ENCODE measurements around the gene WSCD1.

The WSCD1 gene

GRCh38 chr17:6057562-6057961 is 12.6 kb upstream of the WSCD1 start:
- peaks cover 0 to 6% (median 0%) of the 10 kb centered on the region in 3 experiments for H3K27me3 ChIP-seq (ENCODE audit: control insufficient read depth in 3 of 3, insufficient read depth in 3 of 3, low read depth in 1 of 3, low read length in 3 of 3)
- no peaks in the 10 kb centered on the region for H3K9me3 ChIP-seq (replicated peaks in 1 of 2; ENCODE audit: control insufficient read depth in 2 of 2, insufficient read depth in 1 of 2, low read depth in 1 of 2, low read length in 2 of 2)
- no peak overlapping the region for H3K4me2 ChIP-seq (ENCODE audit: insufficient read depth, low read length, poor library complexity, severe bottlenecking)
- H2AK5ac ChIP-seq (ENCODE audit: low read depth, low read length) = peak overlapping the region; percentile 16
- H2BK15ac ChIP-seq (ENCODE audit: low read length) = no peak overlapping the region
- DNase-seq (ENCODE audit: low spot score) = no peak
- no peak overlapping the region for H3K23ac ChIP-seq (ENCODE audit: low read depth, low read length, poor library complexity)
- H3K4me1 ChIP-seq (ENCODE audit: control insufficient read depth in 2 of 2, insufficient read depth in 1 of 2, low read depth in 1 of 2, low read length in 2 of 2) = peaks cover 5 to 10% of the 10 kb centered on the region in 2 donors
- H2BK5ac ChIP-seq (ENCODE audit: low read length) = no peak overlapping the region
- no peak overlapping the region for H2BK120ac ChIP-seq (ENCODE audit: low read depth, low read length)
- no peak overlapping the region for H4K8ac ChIP-seq (ENCODE audit: low read depth, low read length)
- WGBS, 2 donors (ENCODE audit: extremely low coverage in 2 of 2, insufficient read length in 2 of 2, insufficient replicate concordance in 1 of 2) = no CpG with 5 or more reads among the region's 8 CpGs
- H4K91ac ChIP-seq (ENCODE audit: low read depth, low read length, poor library complexity) = no peak overlapping the region
- H2AFZ ChIP-seq (ENCODE audit: low read length) = no peak overlapping the region
- no peak overlapping the region for H3K9ac ChIP-seq (ENCODE audit: low read depth, low read length, poor library complexity)
- no peak overlapping the region for H2BK12ac ChIP-seq (ENCODE audit: low read length)
- no peaks in the 10 kb centered on the region for H3K79me1 ChIP-seq (ENCODE audit: low read depth, low read length)
- H3K18ac ChIP-seq (ENCODE audit: low read length) = no peak overlapping the region
- peak overlapping the region; percentile 48 for H3K14ac ChIP-seq (ENCODE audit: low read length)
- H3K27ac ChIP-seq (replicated peaks; ENCODE audit: low read length) = no peak overlapping the region
- no peak overlapping the region for H3K4ac ChIP-seq (ENCODE audit: low read length)
- peak overlapping the region in 1 of 2 donors; percentile 37 for H3K4me3 ChIP-seq (ENCODE audit: low read length in 2 of 2)
- H3K36me3 ChIP-seq (replicated peaks in 1 of 2; ENCODE audit: control insufficient read depth in 2 of 2, insufficient read depth in 2 of 2, low read length in 2 of 2) = no peaks in the 10 kb centered on the region

GRCh38 chr17:6059406-6059805 is 10.8 kb upstream of the WSCD1 start:
- Histone ChIP-seq H2BK5ac (ENCODE audit: low read length) (no peak overlapping the region), H4K91ac (ENCODE audit: low read depth, low read length, poor library complexity) (no peak overlapping the region), H2AFZ (ENCODE audit: low read length) (no peak overlapping the region), H3K14ac (ENCODE audit: low read length) (peak overlapping the region; percentile 28), H3K4me3 (ENCODE audit: low read length in 2 of 2) (no peak overlapping the region), H4K8ac (ENCODE audit: low read depth, low read length) (no peak overlapping the region), H3K4me2 (ENCODE audit: insufficient read depth, low read length, poor library complexity, severe bottlenecking) (no peak overlapping the region), H3K79me1 (ENCODE audit: low read depth, low read length) (no peaks in the 10 kb centered on the region), H3K9me3 (replicated peaks in 1 of 2; ENCODE audit: control insufficient read depth in 2 of 2, insufficient read depth in 1 of 2, low read depth in 1 of 2, low read length in 2 of 2) (no peaks in the 10 kb centered on the region), H2AK5ac (ENCODE audit: low read depth, low read length) (peak overlapping the region; percentile 40), H3K18ac (ENCODE audit: low read length) (peak overlapping the region; percentile 35), H3K27me3 (ENCODE audit: control insufficient read depth in 3 of 3, insufficient read depth in 3 of 3, low read depth in 1 of 3, low read length in 3 of 3) (no peaks in the 10 kb centered on the region), H3K36me3 (replicated peaks in 1 of 2; ENCODE audit: control insufficient read depth in 2 of 2, insufficient read depth in 2 of 2, low read length in 2 of 2) (no peaks in the 10 kb centered on the region), H3K27ac (replicated peaks; ENCODE audit: low read length) (no peak overlapping the region), H3K4me1 (ENCODE audit: control insufficient read depth in 2 of 2, insufficient read depth in 1 of 2, low read depth in 1 of 2, low read length in 2 of 2) (peaks cover 4 to 10% of the 10 kb centered on the region in 2 donors), H3K4ac (ENCODE audit: low read length) (no peak overlapping the region), H3K23ac (ENCODE audit: low read depth, low read length, poor library complexity) (peak overlapping the region; percentile 5), H2BK15ac (ENCODE audit: low read length) (no peak overlapping the region), H2BK120ac (ENCODE audit: low read depth, low read length) (no peak overlapping the region), H3K9ac (ENCODE audit: low read depth, low read length, poor library complexity) (no peak overlapping the region), H2BK12ac (ENCODE audit: low read length) (no peak overlapping the region)
- no peak for DNase-seq (ENCODE audit: low spot score)
- WGBS, 2 donors (ENCODE audit: extremely low coverage in 2 of 2, insufficient read length in 2 of 2, insufficient replicate concordance in 1 of 2) = no CpG with 5 or more reads among the region's 8 CpGs

GRCh38 chr17:6061290-6061689 is 8.9 kb upstream of the WSCD1 start:
- no peaks in the 10 kb centered on the region for H3K36me3 ChIP-seq (replicated peaks in 1 of 2; ENCODE audit: control insufficient read depth in 2 of 2, insufficient read depth in 2 of 2, low read length in 2 of 2)
- peaks cover 0 to 11% (median 0%) of the 10 kb centered on the region in 3 experiments for H3K27me3 ChIP-seq (ENCODE audit: control insufficient read depth in 3 of 3, insufficient read depth in 3 of 3, low read depth in 1 of 3, low read length in 3 of 3)
- no peaks in the 10 kb centered on the region for H3K79me1 ChIP-seq (ENCODE audit: low read depth, low read length)
- H4K8ac ChIP-seq (ENCODE audit: low read depth, low read length) = no peak overlapping the region
- no peak overlapping the region for H3K27ac ChIP-seq (replicated peaks; ENCODE audit: low read length)
- H3K14ac ChIP-seq (ENCODE audit: low read length) = no peak overlapping the region
- no peak overlapping the region for H2BK5ac ChIP-seq (ENCODE audit: low read length)
- H3K4ac ChIP-seq (ENCODE audit: low read length) = no peak overlapping the region
- no peak overlapping the region for H3K23ac ChIP-seq (ENCODE audit: low read depth, low read length, poor library complexity)
- H4K91ac ChIP-seq (ENCODE audit: low read depth, low read length, poor library complexity) = no peak overlapping the region
- H2AFZ ChIP-seq (ENCODE audit: low read length) = no peak overlapping the region
- no CpG with 5 or more reads among the region's 5 CpGs for WGBS, 2 donors (ENCODE audit: extremely low coverage in 2 of 2, insufficient read length in 2 of 2, insufficient replicate concordance in 1 of 2)
- no peak overlapping the region for H3K4me2 ChIP-seq (ENCODE audit: insufficient read depth, low read length, poor library complexity, severe bottlenecking)
- no peak for DNase-seq (ENCODE audit: low spot score)
- no peak overlapping the region for H2AK5ac ChIP-seq (ENCODE audit: low read depth, low read length)
- H3K4me1 ChIP-seq (ENCODE audit: control insufficient read depth in 2 of 2, insufficient read depth in 1 of 2, low read depth in 1 of 2, low read length in 2 of 2) = peaks cover 1 to 10% of the 10 kb centered on the region in 2 donors
- H2BK12ac ChIP-seq (ENCODE audit: low read length) = no peak overlapping the region
- H2BK120ac ChIP-seq (ENCODE audit: low read depth, low read length) = no peak overlapping the region
- no peak overlapping the region for H3K9ac ChIP-seq (ENCODE audit: low read depth, low read length, poor library complexity)
- H3K18ac ChIP-seq (ENCODE audit: low read length) = no peak overlapping the region
- H2BK15ac ChIP-seq (ENCODE audit: low read length) = no peak overlapping the region
- no peak overlapping the region for H3K4me3 ChIP-seq (ENCODE audit: low read length in 2 of 2)
- H3K9me3 ChIP-seq (replicated peaks in 1 of 2; ENCODE audit: control insufficient read depth in 2 of 2, insufficient read depth in 1 of 2, low read depth in 1 of 2, low read length in 2 of 2) = no peaks in the 10 kb centered on the region

GRCh38 chr17:6064868-6065267 is 5.3 kb upstream of the WSCD1 start:
- H3K4me3 ChIP-seq (ENCODE audit: low read length in 2 of 2) = no peak overlapping the region
- H3K4me1 ChIP-seq (ENCODE audit: control insufficient read depth in 2 of 2, insufficient read depth in 1 of 2, low read depth in 1 of 2, low read length in 2 of 2) = peaks cover 8 to 11% of the 10 kb centered on the region in 2 donors
- H2BK12ac ChIP-seq (ENCODE audit: low read length) = no peak overlapping the region
- no peak overlapping the region for H3K9ac ChIP-seq (ENCODE audit: low read depth, low read length, poor library complexity)
- H2AFZ ChIP-seq (ENCODE audit: low read length) = no peak overlapping the region
- no peak overlapping the region for H3K14ac ChIP-seq (ENCODE audit: low read length)
- H2BK15ac ChIP-seq (ENCODE audit: low read length) = no peak overlapping the region
- peaks cover 0 to 19% (median 9%) of the 10 kb centered on the region in 3 experiments for H3K27me3 ChIP-seq (ENCODE audit: control insufficient read depth in 3 of 3, insufficient read depth in 3 of 3, low read depth in 1 of 3, low read length in 3 of 3)
- no peak overlapping the region for H3K4me2 ChIP-seq (ENCODE audit: insufficient read depth, low read length, poor library complexity, severe bottlenecking)
- no peaks in the 10 kb centered on the region for H3K79me1 ChIP-seq (ENCODE audit: low read depth, low read length)
- no peaks in the 10 kb centered on the region for H3K9me3 ChIP-seq (replicated peaks in 1 of 2; ENCODE audit: control insufficient read depth in 2 of 2, insufficient read depth in 1 of 2, low read depth in 1 of 2, low read length in 2 of 2)
- no peak for DNase-seq (ENCODE audit: low spot score)
- H3K23ac ChIP-seq (ENCODE audit: low read depth, low read length, poor library complexity) = no peak overlapping the region
- H2BK5ac ChIP-seq (ENCODE audit: low read length) = no peak overlapping the region
- no peak overlapping the region for H2BK120ac ChIP-seq (ENCODE audit: low read depth, low read length)
- no peak overlapping the region for H4K91ac ChIP-seq (ENCODE audit: low read depth, low read length, poor library complexity)
- no peak overlapping the region for H4K8ac ChIP-seq (ENCODE audit: low read depth, low read length)
- no peak overlapping the region for H3K27ac ChIP-seq (replicated peaks; ENCODE audit: low read length)
- no peak overlapping the region for H3K18ac ChIP-seq (ENCODE audit: low read length)
- no CpG with 5 or more reads among the region's 6 CpGs for WGBS, 2 donors (ENCODE audit: extremely low coverage in 2 of 2, insufficient read length in 2 of 2, insufficient replicate concordance in 1 of 2)
- no peak overlapping the region for H3K4ac ChIP-seq (ENCODE audit: low read length)
- H3K36me3 ChIP-seq (replicated peaks in 1 of 2; ENCODE audit: control insufficient read depth in 2 of 2, insufficient read depth in 2 of 2, low read length in 2 of 2) = no peaks in the 10 kb centered on the region
- no peak overlapping the region for H2AK5ac ChIP-seq (ENCODE audit: low read depth, low read length)

All from neuronal stem cell (in vitro differentiated cells).